Erythroblast (primary cell): ENCODE results near the gene ARHGAP6.

ENCODE experiments used
- GATA1 ChIP-seq: IDR thresholded peaks from 2 replicates; pipeline ENCODE4 v1.6.1; 2011; ENCODE audit warnings: low read depth, mild to moderate bottlenecking, control low read depth, low read length, moderate library complexity
- POLR2A ChIP-seq: IDR thresholded peaks from 2 replicates; pipeline ENCODE4 v1.6.1; 2011; ENCODE audit warnings: mild to moderate bottlenecking, low read length

DNA sequence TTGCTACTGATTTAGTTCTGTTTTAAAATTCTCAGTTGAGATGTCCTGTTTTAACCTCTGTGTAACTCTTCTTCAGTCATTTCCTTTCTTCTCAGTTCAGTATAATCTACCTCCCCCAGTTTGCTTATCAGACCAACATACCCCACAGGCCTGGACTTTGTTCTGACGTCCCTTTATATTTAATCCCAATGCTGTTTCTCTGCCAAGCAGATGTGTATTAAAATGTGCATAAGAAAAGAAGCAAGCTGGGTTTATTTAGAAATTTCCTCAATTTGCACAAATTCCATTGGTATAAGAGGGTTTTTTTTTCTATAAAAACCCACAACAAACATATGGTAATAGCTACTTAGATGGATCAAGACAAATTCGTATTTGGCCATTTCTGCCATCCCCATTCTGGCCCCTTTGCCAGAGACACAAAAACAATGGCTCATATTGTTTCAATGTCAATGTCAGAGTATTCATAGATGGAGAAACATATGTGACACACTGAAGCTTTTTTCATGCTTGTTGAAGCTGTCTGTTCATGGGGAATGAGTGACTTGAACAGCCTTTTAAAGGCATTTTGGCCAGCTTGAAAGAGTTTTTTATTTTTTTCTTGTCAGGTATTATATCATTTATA is 530.0 kb downstream of the ARHGAP6 start:
- TF ChIP-seq POLR2A (no peak), GATA1 (no peak)
